ENCODE data around the gene GRAP2. TPM values are rescaled to one million over a fixed set of nuclear protein-coding genes. Genes with fewer than 3 reads are reported as not detected.

The GRAP2 gene
- total and polyA plus RNA-seq, 4 donors: 0.05 to 3.6 (median 2.0) TPM; not detected in 1

DNA sequence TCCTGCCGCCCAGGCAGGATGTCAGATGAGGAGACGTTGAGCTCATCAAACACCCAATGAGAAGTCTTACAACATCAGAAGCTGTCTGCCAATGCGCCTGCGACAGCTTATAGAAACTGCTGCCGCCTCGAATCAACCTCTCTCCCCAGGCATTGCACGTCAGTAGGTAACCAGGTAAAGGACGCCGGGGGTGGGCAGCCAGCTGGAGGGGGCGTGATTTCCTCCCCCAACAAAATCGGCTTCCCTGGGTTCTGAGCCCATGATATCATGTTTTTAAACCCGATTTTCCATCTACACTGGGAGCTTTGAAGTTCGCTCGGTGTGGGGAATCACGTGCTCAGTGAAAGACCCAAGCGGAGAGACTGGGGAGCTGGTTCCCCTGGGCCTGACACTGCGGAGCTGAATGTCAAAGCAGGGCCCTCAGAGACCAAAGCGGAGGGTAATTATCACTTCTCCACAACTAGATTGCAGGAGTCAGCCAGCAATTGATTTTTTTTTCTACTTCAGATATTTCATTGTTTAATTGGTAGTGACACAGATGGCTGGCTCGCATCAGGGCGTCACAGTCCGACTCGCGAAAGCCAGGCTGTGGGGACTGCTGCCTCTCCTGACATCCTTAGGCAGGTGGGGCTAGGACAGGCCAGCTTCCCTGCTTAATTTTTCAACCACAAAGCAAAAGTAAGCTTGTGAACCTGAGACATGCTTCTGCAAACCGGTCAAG lies 109.2 kb downstream of the GRAP2 start:
- no peak overlapping the region for H3K4me3 ChIP-seq (ENCODE audit: low read length in 2 of 2)
- no peaks in the 10 kb centered on the region for H3K4me1 ChIP-seq (ENCODE audit: control insufficient read depth in 1 of 2, insufficient read depth in 2 of 2, low read length in 2 of 2)
- ATAC-seq (ENCODE audit: low FRiP score) (no peak), DNase-seq (peak in 1 of 2 donors; percentile 51)
- 45 to 48% methylated on average over 24 of the region's 24 CpGs for WGBS, 2 donors
- H3K27me3 ChIP-seq (ENCODE audit: control insufficient read depth in 1 of 2, insufficient read depth in 2 of 2, low read length in 1 of 2): no peaks in the 10 kb centered on the region
- intact Hi-C loops (cut with DNase I): no loop called here
- no peaks in the 10 kb centered on the region for H3K9me3 ChIP-seq (ENCODE audit: control insufficient read depth, low read length)
- no peaks in the 10 kb centered on the region for H3K36me3 ChIP-seq (ENCODE audit: control insufficient read depth in 1 of 2, insufficient read depth in 2 of 2, low read length in 1 of 2)
- H3K27ac ChIP-seq (ENCODE audit: low read depth in 1 of 2, low read length in 2 of 2): no peak overlapping the region

DNA sequence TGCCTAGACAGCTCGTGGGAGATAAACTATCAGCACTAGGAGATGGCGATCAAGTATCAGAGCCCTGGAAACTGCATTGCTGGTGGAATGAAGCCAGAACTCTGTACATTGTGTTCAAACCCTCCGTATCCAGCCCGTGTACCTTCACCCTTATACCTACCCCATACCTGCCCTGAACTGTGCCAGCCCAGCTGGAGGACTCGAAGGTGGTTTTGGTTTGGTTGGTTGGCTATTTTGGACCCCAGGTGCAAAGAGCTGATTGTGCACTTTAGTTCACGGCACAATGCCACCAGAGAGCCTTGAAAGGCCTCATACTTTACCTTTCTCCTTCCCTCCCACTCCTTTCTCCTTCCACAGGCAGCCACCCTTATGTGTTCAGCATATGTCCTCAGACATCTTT lies 109.9 kb downstream of the GRAP2 start:
- no peaks in the 10 kb centered on the region for H3K9me3 ChIP-seq (ENCODE audit: control insufficient read depth, low read length)
- no peaks in the 10 kb centered on the region for H3K36me3 ChIP-seq (ENCODE audit: control insufficient read depth in 1 of 2, insufficient read depth in 2 of 2, low read length in 1 of 2)
- peak in 1 of 2 donors; percentile 50 for DNase-seq
- intact Hi-C loops (cut with DNase I): no loop called here
- no peaks in the 10 kb centered on the region for H3K27me3 ChIP-seq (ENCODE audit: control insufficient read depth in 1 of 2, insufficient read depth in 2 of 2, low read length in 1 of 2)
- no peak overlapping the region for H3K27ac ChIP-seq (ENCODE audit: low read depth in 1 of 2, low read length in 2 of 2)
- ATAC-seq (ENCODE audit: low FRiP score): no peak
- WGBS, 2 donors: 79 to 84% methylated on average over 6 of the region's 6 CpGs
- no peaks in the 10 kb centered on the region for H3K4me1 ChIP-seq (ENCODE audit: control insufficient read depth in 1 of 2, insufficient read depth in 2 of 2, low read length in 2 of 2)
- H3K4me3 ChIP-seq (ENCODE audit: low read length in 2 of 2): no peak overlapping the region

GRCh38 chr22:40014667-40015248 lies 113.9 kb downstream of the GRAP2 start:
- Histone ChIP-seq H3K36me3 (ENCODE audit: control insufficient read depth in 1 of 2, insufficient read depth in 2 of 2, low read length in 1 of 2) (no peaks in the 10 kb centered on the region), H3K9me3 (ENCODE audit: control insufficient read depth, low read length) (no peaks in the 10 kb centered on the region), H3K4me1 (ENCODE audit: control insufficient read depth in 1 of 2, insufficient read depth in 2 of 2, low read length in 2 of 2) (no peaks in the 10 kb centered on the region), H3K27ac (ENCODE audit: low read depth in 1 of 2, low read length in 2 of 2) (no peak overlapping the region), H3K4me3 (ENCODE audit: low read length in 2 of 2) (no peak overlapping the region), H3K27me3 (ENCODE audit: control insufficient read depth in 1 of 2, insufficient read depth in 2 of 2, low read length in 1 of 2) (no peaks in the 10 kb centered on the region)
- intact Hi-C loops (cut with DNase I): no loop called here
- no peak for ATAC-seq (ENCODE audit: low FRiP score)
- 78% methylated on average over 5 of the region's 5 CpGs for WGBS, 2 donors
- peak in 1 of 2 donors; percentile 2 for DNase-seq

- WGBS, 2 donors: 70 to 74% methylated on average over 10 of the region's 10 CpGs
- H3K9me3 ChIP-seq (ENCODE audit: control insufficient read depth, low read length): no peaks in the 10 kb centered on the region
- ATAC-seq (ENCODE audit: low FRiP score) (no peak), DNase-seq (peak in 1 of 2 donors; percentile 30)
- H3K4me1 ChIP-seq (ENCODE audit: control insufficient read depth in 1 of 2, insufficient read depth in 2 of 2, low read length in 2 of 2): no peaks in the 10 kb centered on the region
- intact Hi-C loops (cut with DNase I): no loop called here
- H3K36me3 ChIP-seq (ENCODE audit: control insufficient read depth in 1 of 2, insufficient read depth in 2 of 2, low read length in 1 of 2): no peaks in the 10 kb centered on the region
- H3K4me3 ChIP-seq (ENCODE audit: low read length in 2 of 2): no peak overlapping the region
- no peak overlapping the region for H3K27ac ChIP-seq (ENCODE audit: low read depth in 1 of 2, low read length in 2 of 2)
- H3K27me3 ChIP-seq (ENCODE audit: control insufficient read depth in 1 of 2, insufficient read depth in 2 of 2, low read length in 1 of 2): no peaks in the 10 kb centered on the region
These were observed 114.6 kb downstream of the GRAP2 start for GRCh38 chr22:40015358-40015976.

- H3K4me1 ChIP-seq (ENCODE audit: control insufficient read depth in 1 of 2, insufficient read depth in 2 of 2, low read length in 2 of 2): no peaks in the 10 kb centered on the region
- ATAC-seq (ENCODE audit: low FRiP score) (no peak), DNase-seq (peak in 1 of 2 donors; percentile 65)
- no peak overlapping the region for H3K27ac ChIP-seq (ENCODE audit: low read depth in 1 of 2, low read length in 2 of 2)
- 91 to 94% methylated on average over 6 of the region's 6 CpGs for WGBS, 2 donors
- H3K4me3 ChIP-seq (ENCODE audit: low read length in 2 of 2): no peak overlapping the region
- intact Hi-C loops (cut with DNase I): no loop called here
- no peaks in the 10 kb centered on the region for H3K36me3 ChIP-seq (ENCODE audit: control insufficient read depth in 1 of 2, insufficient read depth in 2 of 2, low read length in 1 of 2)
- no peaks in the 10 kb centered on the region for H3K27me3 ChIP-seq (ENCODE audit: control insufficient read depth in 1 of 2, insufficient read depth in 2 of 2, low read length in 1 of 2)
- H3K9me3 ChIP-seq (ENCODE audit: control insufficient read depth, low read length): no peaks in the 10 kb centered on the region
These were observed 117.2 kb downstream of the GRAP2 start for GRCh38 chr22:40018051-40018450.

GRCh38 chr22:40019100-40019499 lies 118.2 kb downstream of the GRAP2 start:
- DNase-seq (peak in 1 of 2 donors; percentile 35), ATAC-seq (ENCODE audit: low FRiP score) (no peak)
- Histone ChIP-seq H3K9me3 (ENCODE audit: control insufficient read depth, low read length) (no peaks in the 10 kb centered on the region), H3K4me3 (ENCODE audit: low read length in 2 of 2) (no peak overlapping the region), H3K27ac (ENCODE audit: low read depth in 1 of 2, low read length in 2 of 2) (no peak overlapping the region), H3K4me1 (ENCODE audit: control insufficient read depth in 1 of 2, insufficient read depth in 2 of 2, low read length in 2 of 2) (no peaks in the 10 kb centered on the region), H3K36me3 (ENCODE audit: control insufficient read depth in 1 of 2, insufficient read depth in 2 of 2, low read length in 1 of 2) (no peaks in the 10 kb centered on the region), H3K27me3 (ENCODE audit: control insufficient read depth in 1 of 2, insufficient read depth in 2 of 2, low read length in 1 of 2) (no peaks in the 10 kb centered on the region)
- WGBS, 2 donors: 89 to 90% methylated on average over 9 of the region's 9 CpGs
- intact Hi-C loops (cut with DNase I): no loop called here

- Histone ChIP-seq H3K36me3 (ENCODE audit: control insufficient read depth in 1 of 2, insufficient read depth in 2 of 2, low read length in 1 of 2) (no peaks in the 10 kb centered on the region), H3K27me3 (ENCODE audit: control insufficient read depth in 1 of 2, insufficient read depth in 2 of 2, low read length in 1 of 2) (no peaks in the 10 kb centered on the region), H3K27ac (ENCODE audit: low read depth in 1 of 2, low read length in 2 of 2) (no peak overlapping the region), H3K9me3 (ENCODE audit: control insufficient read depth, low read length) (no peaks in the 10 kb centered on the region), H3K4me3 (ENCODE audit: low read length in 2 of 2) (no peak overlapping the region), H3K4me1 (ENCODE audit: control insufficient read depth in 1 of 2, insufficient read depth in 2 of 2, low read length in 2 of 2) (no peaks in the 10 kb centered on the region)
- ATAC-seq (ENCODE audit: low FRiP score) (no peak), DNase-seq (peak in 1 of 2 donors; percentile 37)
- WGBS, 2 donors: 85 to 92% methylated on average over 7 of the region's 7 CpGs
- intact Hi-C loops (cut with DNase I): loop anchor here in 1 of 2 donors (5.0 kb wide), 1 partner anchor 489 kb away; the partner anchor contains the start of gene RPS19BP1
These were observed 120.1 kb downstream of the GRAP2 start for GRCh38 chr22:40020956-40021355.

- DNase-seq (peak; percentile 34 to 57), ATAC-seq (ENCODE audit: low FRiP score) (no peak)
- H3K36me3 ChIP-seq (ENCODE audit: control insufficient read depth in 1 of 2, insufficient read depth in 2 of 2, low read length in 1 of 2): no peaks in the 10 kb centered on the region
- no peak overlapping the region for H3K4me3 ChIP-seq (ENCODE audit: low read length in 2 of 2)
- intact Hi-C loops (cut with DNase I): loop anchor here in 1 of 2 donors (5.0 kb wide), 1 partner anchor 489 kb away; the partner anchor contains the start of gene RPS19BP1
- no peak overlapping the region for H3K27ac ChIP-seq (ENCODE audit: low read depth in 1 of 2, low read length in 2 of 2)
- 92 to 93% methylated on average over 34 of the region's 34 CpGs for WGBS, 2 donors
- H3K9me3 ChIP-seq (ENCODE audit: control insufficient read depth, low read length): no peaks in the 10 kb centered on the region
- no peaks in the 10 kb centered on the region for H3K27me3 ChIP-seq (ENCODE audit: control insufficient read depth in 1 of 2, insufficient read depth in 2 of 2, low read length in 1 of 2)
- no peaks in the 10 kb centered on the region for H3K4me1 ChIP-seq (ENCODE audit: control insufficient read depth in 1 of 2, insufficient read depth in 2 of 2, low read length in 2 of 2)
These were observed 120.6 kb downstream of the GRAP2 start for GRCh38 chr22:40021401-40022000.
